ENCODE data around the gene PRH2.

The PRH2 gene

GRCh38 chr12:10967409-10967808 is 38.4 kb downstream of the PRH2 start:
- TF ChIP-seq USF1 (IDR thresholded peaks at IDR 0.05) (no peak), NFIC (IDR thresholded peaks at IDR 0.05) (no peak), TAF1 (IDR thresholded peaks at IDR 0.05; ENCODE audit: low read depth) (no peak), RAD21 (IDR thresholded peaks at IDR 0.05; ENCODE audit: low read depth) (no peak), EGR1 (IDR thresholded peaks at IDR 0.05) (no peak), ZBTB7A (IDR thresholded peaks at IDR 0.05; ENCODE audit: low read depth) (no peak), CEBPB (IDR thresholded peaks at IDR 0.05) (no peak)
- TF ChIP-seq, protein P1, sequence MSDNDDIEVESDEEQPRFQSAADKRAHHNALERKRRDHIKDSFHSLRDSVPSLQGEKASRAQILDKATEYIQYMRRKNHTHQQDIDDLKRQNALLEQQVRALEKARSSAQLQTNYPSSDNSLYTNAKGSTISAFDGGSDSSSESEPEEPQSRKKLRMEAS (IDR thresholded peaks at IDR 0.05) = no peak
- TF ChIP-seq, protein P2, sequence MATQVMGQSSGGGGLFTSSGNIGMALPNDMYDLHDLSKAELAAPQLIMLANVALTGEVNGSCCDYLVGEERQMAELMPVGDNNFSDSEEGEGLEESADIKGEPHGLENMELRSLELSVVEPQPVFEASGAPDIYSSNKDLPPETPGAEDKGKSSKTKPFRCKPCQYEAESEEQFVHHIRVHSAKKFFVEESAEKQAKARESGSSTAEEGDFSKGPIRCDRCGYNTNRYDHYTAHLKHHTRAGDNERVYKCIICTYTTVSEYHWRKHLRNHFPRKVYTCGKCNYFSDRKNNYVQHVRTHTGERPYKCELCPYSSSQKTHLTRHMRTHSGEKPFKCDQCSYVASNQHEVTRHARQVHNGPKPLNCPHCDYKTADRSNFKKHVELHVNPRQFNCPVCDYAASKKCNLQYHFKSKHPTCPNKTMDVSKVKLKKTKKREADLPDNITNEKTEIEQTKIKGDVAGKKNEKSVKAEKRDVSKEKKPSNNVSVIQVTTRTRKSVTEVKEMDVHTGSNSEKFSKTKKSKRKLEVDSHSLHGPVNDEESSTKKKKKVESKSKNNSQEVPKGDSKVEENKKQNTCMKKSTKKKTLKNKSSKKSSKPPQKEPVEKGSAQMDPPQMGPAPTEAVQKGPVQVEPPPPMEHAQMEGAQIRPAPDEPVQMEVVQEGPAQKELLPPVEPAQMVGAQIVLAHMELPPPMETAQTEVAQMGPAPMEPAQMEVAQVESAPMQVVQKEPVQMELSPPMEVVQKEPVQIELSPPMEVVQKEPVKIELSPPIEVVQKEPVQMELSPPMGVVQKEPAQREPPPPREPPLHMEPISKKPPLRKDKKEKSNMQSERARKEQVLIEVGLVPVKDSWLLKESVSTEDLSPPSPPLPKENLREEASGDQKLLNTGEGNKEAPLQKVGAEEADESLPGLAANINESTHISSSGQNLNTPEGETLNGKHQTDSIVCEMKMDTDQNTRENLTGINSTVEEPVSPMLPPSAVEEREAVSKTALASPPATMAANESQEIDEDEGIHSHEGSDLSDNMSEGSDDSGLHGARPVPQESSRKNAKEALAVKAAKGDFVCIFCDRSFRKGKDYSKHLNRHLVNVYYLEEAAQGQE (IDR thresholded peaks at IDR 0.05; ENCODE audit: low read depth) = no peak

DNA sequence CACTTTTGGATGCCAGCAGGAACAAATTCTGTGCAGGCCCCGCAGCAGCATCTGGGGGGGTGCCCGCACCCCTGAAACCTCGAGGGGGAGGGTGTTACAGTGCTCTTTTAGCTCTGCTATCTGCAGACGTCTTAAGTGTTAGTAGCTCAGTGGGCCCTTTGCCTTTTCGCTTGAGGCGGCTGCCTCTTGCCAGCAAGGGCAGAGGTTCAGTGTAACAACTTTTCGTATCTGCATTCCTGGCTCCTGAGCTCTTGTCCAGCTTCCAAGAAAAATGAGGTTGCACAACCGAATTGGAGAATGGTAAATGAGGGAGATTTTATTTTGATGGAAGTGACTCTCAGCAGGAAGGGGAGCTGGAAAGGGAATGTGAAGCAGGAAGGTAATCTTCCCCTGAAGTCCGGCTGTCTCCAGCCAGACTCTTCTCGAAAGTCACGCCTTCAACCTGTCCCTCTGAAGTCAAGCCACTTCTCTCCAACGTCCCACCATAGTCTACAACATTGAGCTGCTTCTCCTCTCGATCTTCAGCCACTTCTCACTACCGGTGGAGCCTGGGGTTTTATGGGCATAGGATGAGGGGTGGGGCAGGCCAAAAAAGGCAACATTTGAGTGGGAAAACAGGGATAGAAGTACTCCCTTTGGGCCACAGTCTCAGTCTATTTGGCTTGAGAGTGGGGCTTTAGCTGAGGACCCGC is 39.9 kb downstream of the PRH2 start:
- TF ChIP-seq TAF1 (IDR thresholded peaks at IDR 0.05; ENCODE audit: low read depth) (no peak), CEBPB (IDR thresholded peaks at IDR 0.05) (peak; percentile 10; the same call in 1 of the 2 replicates), CREB1 (IDR thresholded peaks at IDR 0.05; ENCODE audit: low read depth) (no peak), EP300 (IDR thresholded peaks at IDR 0.05; ENCODE audit: borderline replicate concordance) (no peak), EGR1 (IDR thresholded peaks at IDR 0.05) (no peak)

GRCh38 chr12:10974965-10975364 is 45.9 kb downstream of the PRH2 start:
- TF ChIP-seq EP300 (IDR thresholded peaks at IDR 0.05; ENCODE audit: borderline replicate concordance) = no peak
- TF ChIP-seq TAF1 (IDR thresholded peaks at IDR 0.05; ENCODE audit: low read depth) = no peak
- no peak for TF ChIP-seq CEBPB (IDR thresholded peaks at IDR 0.05)
- no peak for TF ChIP-seq TCF12 (IDR thresholded peaks at IDR 0.05; ENCODE audit: low read depth)
- TF ChIP-seq, protein P2 (IDR thresholded peaks at IDR 0.05; ENCODE audit: low read depth) = no peak
- no peak for TF ChIP-seq USF1 (IDR thresholded peaks at IDR 0.05)

DNA sequence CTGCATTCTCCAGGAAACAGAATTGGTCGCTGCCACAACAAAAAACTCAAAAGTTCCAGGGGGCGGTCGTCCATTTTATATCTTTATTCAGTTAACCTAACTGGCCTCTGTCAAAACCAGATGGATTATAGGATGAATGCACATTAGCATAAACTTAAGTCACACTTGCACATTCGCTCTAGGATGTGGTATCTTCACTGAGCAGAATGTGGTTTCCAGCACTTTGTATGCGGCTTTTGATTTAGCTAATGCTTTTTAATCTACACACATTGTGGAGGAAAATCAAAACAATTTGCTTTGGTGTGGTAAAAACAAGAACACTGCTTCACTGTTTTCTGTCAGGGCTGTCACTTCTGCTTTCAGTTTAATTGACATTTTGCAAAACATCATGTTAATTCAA is 53.2 kb downstream of the PRH2 start:
- TF ChIP-seq, protein P2 (IDR thresholded peaks at IDR 0.05; ENCODE audit: low read depth) = no peak
- TF ChIP-seq EGR1 (IDR thresholded peaks at IDR 0.05) (no peak), CEBPB (IDR thresholded peaks at IDR 0.05) (no peak), ZBTB7A (IDR thresholded peaks at IDR 0.05; ENCODE audit: low read depth) (no peak), TEAD4 (IDR thresholded peaks at IDR 0.05) (no peak), FOXM1 (IDR thresholded peaks at IDR 0.05; ENCODE audit: borderline replicate concordance, low read depth) (no peak), NFIC (IDR thresholded peaks at IDR 0.05) (no peak), CREB1 (IDR thresholded peaks at IDR 0.05; ENCODE audit: low read depth) (no peak), TCF12 (IDR thresholded peaks at IDR 0.05; ENCODE audit: low read depth) (no peak), YY1 (IDR thresholded peaks at IDR 0.05; ENCODE audit: low read depth) (no peak), TAF1 (IDR thresholded peaks at IDR 0.05; ENCODE audit: low read depth) (no peak), EP300 (IDR thresholded peaks at IDR 0.05; ENCODE audit: borderline replicate concordance) (no peak), USF1 (IDR thresholded peaks at IDR 0.05) (no peak), RAD21 (IDR thresholded peaks at IDR 0.05; ENCODE audit: low read depth) (no peak)
- TF ChIP-seq, protein P1 (IDR thresholded peaks at IDR 0.05) = no peak

Data from Ishikawa (cell line).